ENCODE measurements around the gene TRIM8. TPM values are rescaled to one million over a fixed set of nuclear protein-coding genes. Genes with fewer than 3 reads are reported as not detected.

The TRIM8 gene
- total and polyA plus RNA-seq, 2 of the 8 experiments (the other 6 are each of a cell fraction or from before 2014, with no cell fraction given) = 24.9 to 38.8 TPM

DNA sequence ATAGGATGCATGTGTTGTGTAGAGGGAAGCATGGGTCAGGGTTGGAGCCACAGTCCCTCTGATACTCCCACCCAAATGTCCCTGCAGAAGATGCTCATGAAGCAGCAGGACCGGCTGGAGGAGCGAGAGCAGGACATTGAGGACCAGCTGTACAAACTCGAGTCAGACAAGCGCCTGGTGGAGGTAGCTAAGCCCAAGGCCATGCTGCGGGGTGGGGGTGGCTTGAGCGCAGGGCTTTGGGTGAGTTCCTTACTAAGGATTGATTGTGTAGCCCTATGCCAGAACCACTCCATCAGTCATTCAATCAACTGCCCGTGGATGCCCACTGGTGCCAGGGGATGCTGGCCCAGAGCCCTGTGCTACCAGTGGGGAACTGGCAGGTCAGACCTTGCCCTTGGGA lies 10.3 kb downstream of the TRIM8 start (continued):
- TF ChIP-seq, protein P1, sequence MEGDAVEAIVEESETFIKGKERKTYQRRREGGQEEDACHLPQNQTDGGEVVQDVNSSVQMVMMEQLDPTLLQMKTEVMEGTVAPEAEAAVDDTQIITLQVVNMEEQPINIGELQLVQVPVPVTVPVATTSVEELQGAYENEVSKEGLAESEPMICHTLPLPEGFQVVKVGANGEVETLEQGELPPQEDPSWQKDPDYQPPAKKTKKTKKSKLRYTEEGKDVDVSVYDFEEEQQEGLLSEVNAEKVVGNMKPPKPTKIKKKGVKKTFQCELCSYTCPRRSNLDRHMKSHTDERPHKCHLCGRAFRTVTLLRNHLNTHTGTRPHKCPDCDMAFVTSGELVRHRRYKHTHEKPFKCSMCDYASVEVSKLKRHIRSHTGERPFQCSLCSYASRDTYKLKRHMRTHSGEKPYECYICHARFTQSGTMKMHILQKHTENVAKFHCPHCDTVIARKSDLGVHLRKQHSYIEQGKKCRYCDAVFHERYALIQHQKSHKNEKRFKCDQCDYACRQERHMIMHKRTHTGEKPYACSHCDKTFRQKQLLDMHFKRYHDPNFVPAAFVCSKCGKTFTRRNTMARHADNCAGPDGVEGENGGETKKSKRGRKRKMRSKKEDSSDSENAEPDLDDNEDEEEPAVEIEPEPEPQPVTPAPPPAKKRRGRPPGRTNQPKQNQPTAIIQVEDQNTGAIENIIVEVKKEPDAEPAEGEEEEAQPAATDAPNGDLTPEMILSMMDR (IDR thresholded peaks at IDR 0.05; ENCODE audit: control extremely low read depth in 1 of 3, insufficient read depth in 1 of 3, low read depth in 1 of 3, low read length in 3 of 3) = no peak
